IPS DF 4.7 (cell line): ENCODE data around the gene SAYSD1.

Experiments used
- DNase-seq: peaks from one replicate; pipeline ENCODE4 v3.0.0-alpha.2; 2013; ENCODE audit warnings: low spot score; ENCODE audit errors: extremely low read depth

The SAYSD1 gene

GRCh38 chr6:39079197-39080125, 35.5 kb downstream of the SAYSD1 start:
- no peak for DNase-seq

DNA sequence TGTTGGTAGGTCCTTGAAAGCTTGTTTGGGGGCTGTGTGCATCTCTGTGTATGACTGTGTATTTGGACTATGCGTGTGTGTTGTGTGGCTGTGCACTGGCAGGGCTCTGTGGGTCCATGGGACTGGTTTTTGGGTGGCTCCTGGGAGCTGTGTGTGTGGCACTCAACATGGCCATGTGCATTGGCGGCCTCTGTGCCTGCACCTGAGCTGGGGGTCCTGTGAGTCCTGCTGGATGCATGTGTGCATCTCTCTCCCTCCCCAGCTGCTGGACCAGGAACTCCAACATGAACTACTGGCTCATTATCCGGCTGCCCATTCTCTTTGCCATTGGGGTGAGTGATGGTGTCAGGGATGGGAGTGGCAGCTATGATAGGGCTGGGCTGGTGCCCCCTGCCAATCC, 36.3 kb downstream of the SAYSD1 start:
- no peak for DNase-seq

DNA sequence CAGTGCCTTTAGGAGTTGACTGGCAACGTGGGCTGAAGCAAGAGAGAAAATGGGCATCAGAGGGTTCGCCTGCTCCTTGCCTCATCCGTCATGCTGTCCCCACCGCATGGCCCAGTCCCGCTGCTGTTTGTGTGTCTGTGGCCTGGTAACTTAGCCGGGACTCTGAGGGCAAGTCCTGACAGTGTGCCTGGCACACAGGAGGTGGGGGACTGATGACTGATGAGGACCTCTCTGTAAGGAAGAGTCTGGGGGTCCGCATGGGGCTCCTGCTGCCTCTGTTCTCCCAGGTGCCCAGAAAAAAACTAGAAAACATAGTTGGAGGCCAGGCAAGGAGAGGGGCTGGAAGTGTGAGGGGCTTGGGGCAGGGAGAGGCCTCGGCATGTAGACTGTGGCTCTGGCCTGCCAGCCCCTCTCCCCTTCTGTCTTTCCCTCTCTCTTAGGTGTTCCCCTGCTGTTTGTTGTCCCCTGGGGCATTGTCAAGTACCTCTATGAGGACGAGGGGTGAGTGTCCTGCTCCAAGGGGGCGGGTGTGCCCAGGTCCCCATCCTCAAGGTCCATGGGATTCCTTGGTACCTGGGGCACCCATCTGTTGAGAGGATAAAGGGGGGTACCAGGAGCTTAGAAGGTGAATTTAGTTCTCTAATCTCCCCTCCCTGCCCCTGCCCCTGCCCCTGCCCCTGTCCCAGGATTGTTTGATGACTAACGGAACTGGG, 36.9 kb downstream of the SAYSD1 start:
- DNase-seq, result no peak

GRCh38 chr6:39076623-39077535, 38.1 kb downstream of the SAYSD1 start:
- no peak for DNase-seq

GRCh38 chr6:39075807-39076622, 39.0 kb downstream of the SAYSD1 start:
- no peak for DNase-seq

DNA sequence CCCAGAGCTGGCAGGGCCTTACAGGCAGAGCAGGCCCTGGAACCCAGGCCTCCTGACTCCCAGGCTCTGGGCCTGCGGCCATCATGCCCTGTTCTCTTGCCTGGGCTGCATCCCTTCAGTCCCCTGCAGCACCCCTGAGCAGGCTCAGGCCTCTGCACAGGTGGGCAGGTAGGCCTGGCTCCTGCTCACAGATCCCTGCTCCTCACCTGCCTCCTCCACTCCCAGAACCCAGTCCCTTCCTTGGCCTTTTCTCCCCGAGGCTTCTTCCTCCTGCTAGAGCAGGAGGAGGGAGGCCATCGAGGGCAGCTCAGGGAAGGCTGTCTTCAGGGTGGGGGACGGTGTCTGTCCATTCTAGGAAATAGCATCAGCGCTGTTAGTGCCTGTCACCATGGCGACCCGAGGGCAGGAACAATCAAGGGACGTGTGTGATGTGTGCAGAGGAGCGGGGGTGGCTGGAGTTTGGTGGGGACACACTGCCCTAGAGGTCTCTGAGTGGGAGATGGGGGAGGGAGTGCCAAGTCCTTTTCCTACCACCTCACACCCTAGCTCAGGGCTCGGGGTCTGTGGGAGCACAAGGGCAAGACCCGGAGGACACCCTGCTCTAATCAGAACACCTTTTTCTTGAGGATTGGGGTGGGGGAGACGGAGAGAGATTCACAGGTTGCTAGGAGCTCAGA, 39.8 kb downstream of the SAYSD1 start:
- no peak for DNase-seq

DNA sequence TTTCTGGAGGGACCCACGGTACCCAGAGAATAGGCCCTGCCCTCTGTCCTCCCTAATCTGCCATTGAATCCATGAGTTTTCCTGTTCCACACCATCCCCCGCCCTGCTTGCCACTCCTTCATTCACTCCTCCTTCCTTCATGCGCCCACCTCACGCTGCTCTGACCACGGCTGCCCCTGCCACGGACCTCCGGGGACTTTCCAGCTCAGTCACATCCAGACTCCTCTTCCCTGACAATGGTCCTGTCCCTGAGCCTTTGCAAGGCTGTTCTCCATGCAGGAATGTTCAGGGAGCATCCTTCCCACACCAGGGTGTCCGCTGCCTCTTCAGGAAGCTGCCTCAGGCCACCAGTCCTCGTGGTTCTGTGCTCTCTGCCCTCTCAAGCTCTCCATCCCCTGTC, 40.5 kb downstream of the SAYSD1 start:
- no peak for DNase-seq

- DNase-seq, result no peak
Observed at GRCh38 chr6:39073471-39074355, 41.3 kb downstream of the SAYSD1 start.

GRCh38 chr6:39072830-39073229, 42.2 kb downstream of the SAYSD1 start:
- no peak for DNase-seq

- no peak for DNase-seq
Observed at GRCh38 chr6:39068391-39068790, 46.6 kb downstream of the SAYSD1 start.

DNA sequence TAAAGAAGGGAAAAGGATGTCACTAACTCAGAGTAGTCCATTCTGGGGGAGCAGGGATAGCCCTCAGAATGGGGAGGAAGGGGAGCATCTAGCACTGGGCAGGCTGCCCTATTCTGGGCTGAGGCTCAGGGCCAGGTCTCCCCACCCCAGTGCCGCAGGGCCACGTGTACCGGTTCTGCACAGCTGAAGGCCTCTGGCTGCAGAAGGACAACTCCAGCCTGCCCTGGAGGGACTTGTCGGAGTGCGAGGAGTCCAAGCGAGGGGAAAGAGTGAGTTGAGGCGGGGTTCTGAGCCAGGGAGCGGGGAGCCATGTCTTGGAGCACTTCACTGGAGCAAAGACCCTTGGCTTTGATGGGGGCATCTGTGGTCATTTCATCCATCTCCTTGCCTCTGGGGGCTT, 49.4 kb downstream of the SAYSD1 start:
- DNase-seq, result no peak

- no peak for DNase-seq
Observed at GRCh38 chr6:39063526-39063925, 51.5 kb downstream of the SAYSD1 start.

- no peak for DNase-seq
Observed at GRCh38 chr6:39062014-39062740, 52.8 kb downstream of the SAYSD1 start.

DNA sequence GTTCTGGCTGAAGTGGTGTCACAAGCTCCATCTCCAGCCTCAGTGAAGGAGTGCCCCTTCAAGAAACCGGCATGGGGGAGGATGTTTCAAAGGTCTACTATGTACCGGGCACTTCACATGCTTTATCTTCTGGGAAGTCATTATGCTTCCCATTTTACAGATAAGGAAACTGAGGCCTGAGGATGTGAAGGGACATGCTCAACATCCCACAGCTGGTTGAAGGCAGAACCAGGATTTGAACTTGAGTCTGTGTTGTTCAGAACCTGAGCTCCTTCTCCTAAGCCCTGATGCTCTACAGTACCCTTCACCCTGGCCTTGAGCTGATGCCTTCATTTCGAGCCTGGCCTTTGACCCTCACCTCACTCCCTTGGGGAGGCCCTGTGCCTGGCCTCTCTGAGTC, 53.4 kb downstream of the SAYSD1 start:
- DNase-seq, result no peak

GRCh38 chr6:39061182-39061581, 53.8 kb downstream of the SAYSD1 start:
- DNase-seq, result no peak

GRCh38 chr6:39060467-39061160, 54.4 kb downstream of the SAYSD1 start:
- DNase-seq, result no peak

DNA sequence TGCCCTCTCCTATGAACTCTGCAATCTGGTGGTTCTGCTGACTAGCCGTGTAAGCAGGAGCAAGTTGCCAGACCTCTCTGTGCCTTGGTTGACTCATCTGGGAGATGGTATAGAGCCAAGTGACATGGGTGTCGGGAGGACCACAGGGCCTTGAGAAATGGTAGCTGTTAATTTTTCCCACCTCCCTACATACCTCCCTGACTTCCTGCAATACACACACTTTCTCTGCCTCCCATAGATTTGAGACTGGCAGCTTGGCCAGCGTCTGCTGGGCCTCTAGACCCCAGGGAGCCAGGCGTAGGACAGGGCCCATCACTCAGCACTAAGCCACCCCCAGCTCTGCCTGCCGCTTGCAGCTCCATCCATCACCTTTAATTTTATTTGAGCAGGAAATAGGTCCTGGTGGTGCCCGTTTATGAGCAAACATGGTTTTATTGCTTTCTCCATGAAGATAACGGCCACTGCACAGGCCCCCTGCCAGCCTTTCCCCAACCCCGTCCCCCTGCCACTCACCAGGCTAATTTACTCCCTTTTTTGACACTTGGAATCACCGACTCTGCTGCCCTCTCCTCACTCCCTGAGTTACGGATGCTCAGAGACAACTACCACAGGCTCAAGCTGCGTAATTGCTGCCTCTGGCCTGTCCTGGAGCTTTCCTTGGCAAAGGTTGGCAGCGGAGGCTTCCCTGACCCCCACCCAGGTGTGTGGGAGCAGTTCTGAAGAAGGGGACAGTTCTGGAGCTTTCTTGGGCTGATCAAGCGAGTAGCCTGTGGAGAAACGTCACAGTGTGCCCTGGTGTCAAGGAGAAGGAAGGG, 55.3 kb downstream of the SAYSD1 start:
- DNase-seq, result no peak
